DOHH2 (cell line): ENCODE results near the gene PIGZ.

Experiments used
- H3F3A ChIP-seq: fragments of 200-600 bp; sonication (generic), shearing (Covaris generic); 2 replicates; pipeline ENCODE4 v1.6.0; 2016; ENCODE audit warnings: antibody characterized with exemption, mild to moderate bottlenecking; ENCODE audit not compliant: control insufficient read depth, insufficient read depth
- H3K27ac ChIP-seq: fragments of 200-600 bp; sonication (generic); 2 replicates; pipeline ENCODE4 v1.5.1; 2014; ENCODE audit warnings: low read depth, mild to moderate bottlenecking, low read length, moderate library complexity
- H3K27me3 ChIP-seq: fragments of 200-600 bp; sonication (generic); 2 replicates; pipeline ENCODE4 v1.6.1; 2014; ENCODE audit warnings: mild to moderate bottlenecking, low read length, mixed read lengths; ENCODE audit not compliant: control insufficient read depth
- H3K36me3 ChIP-seq: fragments of 200-600 bp; sonication (generic); 2 replicates; pipeline ENCODE4 v1.6.1; 2014; ENCODE audit warnings: mild to moderate bottlenecking, low read length, moderate library complexity, mixed read lengths; ENCODE audit not compliant: control insufficient read depth
- H3K4me1 ChIP-seq: fragments of 200-600 bp; sonication (generic); 2 replicates; pipeline ENCODE4 v1.6.1; 2014; ENCODE audit warnings: mild to moderate bottlenecking, low read length, mixed read lengths; ENCODE audit not compliant: control insufficient read depth
- H3K4me2 ChIP-seq: fragments of 200-600 bp; sonication (generic); 2 replicates; pipeline ENCODE4 v1.6.0; 2014; ENCODE audit warnings: mild to moderate bottlenecking, low read length, moderate library complexity
- H3K4me3 ChIP-seq: fragments of 200-600 bp; sonication (generic); 2 replicates; pipeline ENCODE4 v1.5.1; 2014; ENCODE audit warnings: mild to moderate bottlenecking, low read length, mixed read lengths
- H3K79me2 ChIP-seq: fragments of 200-600 bp; sonication (generic); 2 replicates; pipeline ENCODE4 v1.6.1; 2014; ENCODE audit warnings: mild to moderate bottlenecking, low read length, mixed read lengths; ENCODE audit not compliant: control insufficient read depth
- H3K9me2 ChIP-seq: fragments of 200-600 bp; sonication (generic); replicated peaks from 2 replicates; pipeline ENCODE4 v1.6.1; 2014; ENCODE audit warnings: mild to moderate bottlenecking, low read length, mixed read lengths; ENCODE audit not compliant: control insufficient read depth
- H3K9me3 ChIP-seq: fragments of 200-600 bp; sonication (generic); 2 replicates; pipeline ENCODE4 v1.6.1; 2014; ENCODE audit warnings: antibody characterized with exemption, low read length, mixed read lengths; ENCODE audit not compliant: control insufficient read depth, insufficient read depth
- H4K20me1 ChIP-seq: fragments of 200-600 bp; sonication (generic); 2 replicates; pipeline ENCODE4 v1.6.0; 2014; ENCODE audit warnings: low read depth, mild to moderate bottlenecking, antibody characterized with exemption, low read length, moderate library complexity; ENCODE audit not compliant: control insufficient read depth, insufficient read depth
- CTCF ChIP-seq: fragments of 200-600 bp; sonication (generic); IDR thresholded peaks from one replicate; pipeline ENCODE4 v1.5.1; 2014; ENCODE audit warnings: antibody characterized with exemption, mild to moderate bottlenecking, low read depth, low read length; ENCODE audit not compliant: poor library complexity, severe bottlenecking
- EZH2phosphoT487 ChIP-seq: fragments of 200-600 bp; sonication (generic); IDR thresholded peaks from 2 replicates; pipeline ENCODE4 v1.6.1; 2017; ENCODE audit warnings: borderline replicate concordance, mild to moderate bottlenecking, antibody characterized with exemption, low read length, moderate library complexity, mixed read lengths

PIGZ gene

GRCh38 chr3:196976941-196977340, 8.3 kb upstream of the PIGZ start:
- no peak for TF ChIP-seq CTCF
- TF ChIP-seq EZH2phosphoT487, result no peak
- Histone ChIP-seq H3K4me2 (no peak overlapping the region), H3K27me3 (no peaks in the 10 kb centered on the region), H3K36me3 (no peaks in the 10 kb centered on the region), H3K4me1 (no peaks in the 10 kb centered on the region), H3K4me3 (no peak overlapping the region), H3K79me2 (no peaks in the 10 kb centered on the region), H3K9me2 (no peaks in the 10 kb centered on the region), H4K20me1 (no peaks in the 10 kb centered on the region), H3K27ac (no peak overlapping the region), H3K9me3 (no peaks in the 10 kb centered on the region), H3F3A (no peaks in the 10 kb centered on the region)

GRCh38 chr3:196975349-196975748, 6.7 kb upstream of the PIGZ start:
- Histone ChIP-seq H3K4me3 (no peak overlapping the region), H3K79me2 (no peaks in the 10 kb centered on the region), H3K27me3 (peaks cover 10% of the 10 kb centered on the region), H3K9me3 (no peaks in the 10 kb centered on the region), H3K4me2 (no peak overlapping the region), H3K9me2 (no peaks in the 10 kb centered on the region), H3K27ac (no peak overlapping the region), H4K20me1 (no peaks in the 10 kb centered on the region), H3F3A (no peaks in the 10 kb centered on the region), H3K36me3 (no peaks in the 10 kb centered on the region), H3K4me1 (no peaks in the 10 kb centered on the region)
- TF ChIP-seq CTCF (no peak), EZH2phosphoT487 (no peak)

- H3K79me2 ChIP-seq, result no peaks in the 10 kb centered on the region
- peaks cover 14% of the 10 kb centered on the region for H3K27me3 ChIP-seq
- no peak overlapping the region for H3K4me2 ChIP-seq
- H3K9me2 ChIP-seq, result no peaks in the 10 kb centered on the region
- peaks cover 4% of the 10 kb centered on the region for H3K4me1 ChIP-seq
- no peak overlapping the region for H3K27ac ChIP-seq
- no peaks in the 10 kb centered on the region for H3F3A ChIP-seq
- H3K4me3 ChIP-seq, result no peak overlapping the region
- no peaks in the 10 kb centered on the region for H3K36me3 ChIP-seq
- no peak for TF ChIP-seq CTCF
- TF ChIP-seq EZH2phosphoT487, result no peak
- H3K9me3 ChIP-seq, result no peaks in the 10 kb centered on the region
- no peaks in the 10 kb centered on the region for H4K20me1 ChIP-seq
Observed at GRCh38 chr3:196974661-196975060, 6.0 kb upstream of the PIGZ start.
